NCI-H187 treated with DMSO at 0.1 percent for 48 hours (cell line): ENCODE results near the gene GDPD3.
"Not testable (repeated sequence)": the region's sequence is repeated elsewhere in the genome, so short reads cannot be mapped to it uniquely, and the experiment has no call there.

Experiments
- DNase-seq: peaks from one replicate; lab custom pipeline; 2025; lab: John Stamatoyannopoulos, UW

Gene GDPD3

GRCh38 chr16:30122604-30123160, 9.3 kb upstream of the GDPD3 start:
- no peak for DNase-seq

DNA sequence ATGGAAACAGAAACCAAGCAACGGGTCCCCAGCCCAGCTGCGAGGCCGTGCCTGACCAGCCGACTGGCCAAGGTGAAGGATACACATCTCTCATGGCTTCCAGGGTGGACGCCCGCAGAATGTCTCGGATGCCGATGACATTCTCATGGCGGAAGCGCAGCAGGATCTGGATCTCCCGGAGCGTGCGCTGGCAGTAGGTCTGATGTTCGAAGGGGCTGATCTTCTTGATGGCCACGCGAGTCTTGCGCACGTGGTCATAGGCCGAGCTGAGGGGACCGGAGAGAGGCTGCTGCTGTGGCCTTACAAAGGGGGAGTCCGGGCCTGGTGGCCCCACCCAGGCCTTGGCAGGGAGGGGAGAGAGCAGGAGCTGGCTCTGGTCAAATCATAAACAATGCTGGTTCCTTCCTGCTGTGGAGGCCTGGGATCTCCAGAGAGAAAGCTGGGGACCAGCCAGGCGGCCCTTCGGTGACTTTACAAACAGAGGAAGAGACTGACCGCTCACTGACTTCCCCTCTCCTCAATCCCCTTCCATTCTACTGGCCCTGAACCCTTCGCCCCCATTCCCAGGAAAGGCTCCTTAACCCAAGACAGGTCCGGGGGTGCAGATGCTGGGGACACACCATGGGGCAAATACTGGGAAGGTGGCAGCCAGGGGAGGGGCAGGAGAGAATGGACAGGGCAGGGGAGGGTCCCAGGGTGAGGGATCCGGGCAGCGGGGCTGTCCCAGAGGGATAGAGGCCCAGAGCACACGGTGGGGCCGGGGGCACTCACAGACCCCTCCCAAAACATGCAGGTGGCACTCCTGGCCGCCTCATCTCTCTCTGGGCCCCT, 8.6 kb upstream of the GDPD3 start:
- DNase-seq: no peak

- DNase-seq: no peak
Observed at GRCh38 chr16:30120340-30121105, 7.2 kb upstream of the GDPD3 start.

- no peak for DNase-seq
Observed at GRCh38 chr16:30119428-30119827, 6.1 kb upstream of the GDPD3 start.

DNA sequence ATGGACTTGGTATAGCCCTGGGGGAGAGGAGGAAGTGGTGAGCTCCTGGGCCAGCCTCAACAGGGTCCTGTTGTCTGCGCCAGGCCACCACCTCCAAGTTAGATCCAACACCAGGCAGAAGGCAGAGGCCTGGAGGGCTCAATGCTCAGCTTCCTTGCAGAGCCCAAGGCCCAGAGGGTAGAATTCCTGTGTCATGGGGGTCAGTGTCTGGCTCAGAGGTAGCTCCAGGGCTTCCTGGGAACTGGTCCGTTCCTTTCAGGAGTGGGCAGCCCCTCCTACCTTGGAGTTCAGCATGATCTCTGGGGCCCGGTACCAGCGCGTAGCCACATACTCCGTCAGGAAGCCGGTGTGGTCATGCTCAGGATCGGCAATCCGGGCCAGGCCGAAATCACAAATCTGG, 4.4 kb upstream of the GDPD3 start:
- no peak for DNase-seq

DNA sequence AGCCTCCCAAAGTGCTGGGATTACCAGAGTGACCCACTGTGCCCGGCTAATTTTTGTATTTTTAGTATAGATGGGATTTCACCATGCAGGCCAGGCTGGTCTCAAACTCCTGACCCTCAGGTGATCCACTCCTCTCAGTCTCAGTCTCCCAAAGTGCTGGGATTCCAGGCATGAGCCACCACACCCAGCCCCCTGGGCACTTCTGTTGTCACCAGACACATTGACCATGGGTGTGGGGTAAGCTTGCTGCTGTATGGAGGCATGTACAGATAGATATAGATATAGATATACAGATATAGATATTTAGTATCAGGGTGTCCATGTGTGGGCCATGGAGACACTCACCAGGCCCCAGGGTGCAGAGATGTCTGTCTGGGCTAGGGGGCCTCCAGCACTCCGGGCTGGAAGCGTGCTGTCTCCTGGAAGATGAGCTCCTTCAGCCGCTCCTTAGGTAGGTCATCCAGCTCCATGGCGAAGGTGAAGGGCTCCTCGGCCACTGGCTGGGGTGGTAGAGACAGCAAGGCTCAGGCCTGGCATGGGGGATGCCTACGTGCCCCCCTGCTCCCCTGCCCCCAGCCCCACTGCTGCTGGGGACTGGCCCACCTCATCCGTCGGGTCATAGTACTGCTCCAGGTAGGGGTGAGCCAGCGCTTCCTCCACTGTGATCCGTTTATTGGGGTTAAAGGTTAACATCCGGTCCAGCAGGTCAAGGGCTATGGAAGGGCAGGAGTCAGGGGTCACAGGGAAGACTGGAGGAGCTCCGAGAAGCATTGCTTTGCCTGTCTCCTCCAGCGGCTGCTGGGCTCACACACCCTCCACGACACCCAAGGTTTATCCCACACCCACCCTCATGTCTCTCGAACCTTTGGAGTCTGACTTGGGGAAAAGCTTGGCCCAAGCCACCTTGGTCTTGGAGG, 3.2 kb upstream of the GDPD3 start:
- no peak for DNase-seq

GRCh38 chr16:30115238-30115637, 1.9 kb upstream of the GDPD3 start:
- DNase-seq: no peak

- DNase-seq: not testable (repeated sequence)
Observed at GRCh38 chr16:30114833-30115232, 1.5 kb upstream of the GDPD3 start.

DNA sequence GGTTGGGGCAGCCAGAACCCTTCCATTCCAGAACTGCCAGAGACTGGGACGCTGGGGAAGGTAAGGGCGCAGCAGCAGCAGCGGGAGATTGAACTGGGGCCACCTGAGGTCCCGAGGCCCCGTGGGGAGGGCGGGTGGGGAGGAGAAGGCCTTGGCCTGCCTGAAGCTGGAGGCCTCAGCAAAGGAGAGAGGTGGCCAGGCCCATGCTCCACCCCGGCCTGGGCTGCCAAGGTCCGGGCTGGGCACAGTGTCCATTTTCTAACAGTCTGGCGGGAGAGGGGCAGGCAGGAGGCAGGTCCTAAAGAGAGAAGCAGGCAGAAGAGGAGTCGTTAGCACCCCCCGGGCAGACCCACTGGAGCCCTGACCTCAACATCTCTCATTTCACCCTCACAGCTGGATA, 1.1 kb upstream of the GDPD3 start:
- no peak for DNase-seq

DNA sequence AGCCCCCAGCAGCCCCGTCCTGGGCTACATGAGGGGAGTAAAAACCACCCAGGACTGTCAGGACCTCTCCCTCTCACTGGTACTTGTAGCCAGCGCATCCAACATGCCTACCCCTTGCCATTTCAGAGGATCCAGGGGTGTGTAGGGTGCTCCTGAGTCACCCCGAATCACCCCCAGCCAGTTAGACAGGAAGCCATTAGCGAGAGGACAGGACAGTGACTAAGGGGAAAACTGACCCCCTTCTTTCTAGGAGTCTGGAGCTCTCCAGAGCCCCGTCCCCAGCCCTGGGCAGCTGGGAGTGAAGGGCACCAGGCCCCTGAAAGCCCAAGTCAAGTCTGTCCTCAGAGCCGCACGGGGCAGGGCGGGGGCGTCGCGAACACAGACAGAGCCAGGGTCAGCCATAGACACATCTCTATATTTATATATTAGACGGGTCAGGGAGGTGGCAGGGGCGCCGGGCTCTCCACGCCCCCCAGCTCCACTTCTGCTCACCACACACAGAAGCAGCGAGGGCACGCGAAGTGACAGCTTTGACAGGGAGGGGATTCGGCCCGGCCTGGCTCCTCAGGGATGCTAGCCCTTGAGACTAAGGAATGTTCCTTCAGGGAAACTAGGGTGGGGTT, 485 bp upstream of the GDPD3 start:
- no peak for DNase-seq

GRCh38 chr16:30112197-30113030, 923 bp downstream of the GDPD3 start:
- no peak for DNase-seq

GRCh38 chr16:30110661-30111060, 2.7 kb downstream of the GDPD3 start:
- DNase-seq: no peak

DNA sequence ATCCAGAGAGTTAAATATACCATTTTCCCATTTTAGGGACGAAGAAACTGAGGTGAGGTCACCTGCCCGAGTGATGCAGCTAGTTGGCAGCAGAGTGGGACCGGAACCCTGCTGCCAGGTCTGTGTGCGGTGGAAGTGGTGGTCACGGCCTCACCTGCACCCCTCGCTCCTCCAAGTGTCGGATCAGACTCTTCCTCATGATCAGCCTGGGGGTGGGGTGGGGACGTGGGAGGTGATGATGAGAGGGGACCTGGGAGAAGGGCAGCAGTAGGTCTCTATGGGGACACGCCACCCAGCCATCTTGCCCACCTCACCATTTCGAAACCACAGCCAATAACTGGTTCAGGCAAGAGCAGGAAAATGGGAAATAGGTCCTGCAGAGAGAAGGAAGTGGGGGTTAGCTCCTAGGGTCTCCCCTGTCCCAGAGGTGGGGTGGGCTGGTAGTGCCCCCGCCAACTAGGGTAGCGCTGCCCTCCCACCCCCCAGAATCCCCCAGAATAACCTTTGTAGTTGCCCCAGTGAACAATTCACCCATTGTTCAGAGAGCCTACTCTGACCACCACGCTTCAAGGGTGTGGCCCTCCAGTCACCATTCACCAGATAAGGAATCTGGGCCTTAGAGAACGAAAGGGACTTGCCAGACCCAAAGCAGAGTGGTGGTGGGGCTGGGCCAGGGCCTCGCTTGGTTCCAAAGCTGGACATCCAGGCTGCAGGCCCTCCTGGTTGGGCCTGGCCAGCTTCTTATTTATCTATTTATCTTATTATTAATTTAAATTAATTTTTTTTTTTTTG, 5.1 kb downstream of the GDPD3 start:
- no peak for DNase-seq

GRCh38 chr16:30104492-30104891, 8.8 kb downstream of the GDPD3 start:
- no peak for DNase-seq

DNA sequence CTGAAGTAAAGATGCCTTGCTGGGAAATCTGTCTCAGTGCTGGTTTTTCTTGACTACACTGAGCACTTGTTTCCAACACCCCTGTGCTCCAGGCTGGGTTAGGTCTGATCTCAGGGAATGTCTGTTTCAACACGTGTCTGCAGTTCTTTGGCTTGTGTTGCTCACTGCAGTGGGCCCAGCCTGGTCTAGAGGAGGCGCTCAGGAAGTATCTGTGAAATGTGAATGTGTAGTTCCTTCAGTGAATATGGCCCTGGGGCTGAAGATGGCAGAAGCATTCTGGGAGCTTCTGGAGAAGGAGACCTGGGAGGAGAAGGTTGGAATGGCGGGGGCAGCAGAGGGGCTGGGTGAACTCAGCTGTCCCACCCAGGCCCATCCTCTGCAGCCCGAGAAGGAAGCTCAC, 9.2 kb downstream of the GDPD3 start:
- no peak for DNase-seq

DNA sequence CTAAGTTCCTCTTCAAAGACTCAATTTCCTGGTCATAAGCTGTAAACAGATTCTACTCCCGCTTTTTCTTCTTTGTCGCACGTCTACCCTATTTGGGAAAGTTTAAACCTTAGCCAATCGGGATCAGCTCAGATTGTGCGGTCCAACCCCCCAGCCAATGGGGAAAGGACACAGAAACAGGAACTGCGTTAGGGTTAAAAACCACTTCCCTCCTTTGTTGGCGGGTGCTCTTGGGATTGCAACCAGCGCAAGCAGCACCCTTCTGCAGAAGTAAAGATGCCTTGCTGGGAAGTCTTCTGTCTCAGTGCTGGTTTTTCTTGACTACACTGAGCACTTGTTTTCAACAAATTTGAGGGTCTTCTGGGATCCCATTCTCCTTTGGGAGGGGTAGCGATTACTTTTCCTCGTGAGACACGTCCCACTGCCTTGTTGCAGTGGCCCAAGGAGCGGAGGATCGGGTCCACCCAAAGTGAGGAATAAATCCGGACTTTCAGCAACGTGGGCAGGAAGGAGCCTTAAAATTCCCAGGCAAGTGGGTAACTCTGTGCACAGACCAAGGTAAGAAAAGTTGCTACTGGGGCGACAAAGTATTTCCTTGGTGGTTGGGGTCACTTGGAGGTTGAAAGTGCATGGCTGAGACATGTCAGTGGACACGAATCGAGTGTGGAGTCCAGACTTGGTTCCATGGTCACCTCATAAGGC, 16.3 kb downstream of the GDPD3 start:
- DNase-seq: no peak

GRCh38 chr16:30096105-30096861, 17.1 kb downstream of the GDPD3 start, which contains the start of gene YPEL3:
YPEL3 (minus strand) TSS chr16:30096213; CDS start chr16:30095482, 731 bp downstream.
- DNase-seq: no peak
